Left cardiac atrium (tissue), 2 donors: Measurements from ENCODE around the gene FGGY. TPM values are rescaled to one million over a fixed set of nuclear protein-coding genes. Genes with fewer than 3 reads are reported as not detected.

Source experiments
- microRNA-seq, 2 donors: library from miRNA; unstranded; fragments of <30 nt; microRNA quantifications; one replicate each; pipeline ENCODE4 v1.2.0, GENCODE V29; 2020
- total RNA-seq, 2 donors: library from RNA; stranded (reverse); fragmentation: NEBNext Ultra II Directional; extraction: Animal tissue kit (Norgen Biotek cat#: 25700); gene quantifications; one replicate each; pipeline ENCODE4 v1.2.1, GENCODE V29; 2021
- donor health status: DM: no; HTN: yes; CAD: no; lungs with severe emphysema.
- donor health status: DM: yes; HTN: yes; CAD: no.

The FGGY gene
- total RNA-seq, 2 donors from 2014 or later: 14.0 to 21.6 TPM

Small RNA genes within 50 kb of the gene (microRNA-seq; reads per million reads assigned to microRNA genes)
- gene MIR4711: 0.20 to 0.54 reads per million in 2 donors
